NCI-H146 treated with DMSO at 0.1 percent for 48 hours (cell line): Measurements from ENCODE around the gene MKNK2.
"Not testable (repeated sequence)": the region's sequence is repeated elsewhere in the genome, so short reads cannot be mapped to it uniquely, and the experiment has no call there.

Experiments
- DNase-seq: peaks from one replicate; lab custom pipeline; 2025; ENCODE audit not compliant: unreplicated experiment; lab: John Stamatoyannopoulos, UW

The MKNK2 gene

DNA sequence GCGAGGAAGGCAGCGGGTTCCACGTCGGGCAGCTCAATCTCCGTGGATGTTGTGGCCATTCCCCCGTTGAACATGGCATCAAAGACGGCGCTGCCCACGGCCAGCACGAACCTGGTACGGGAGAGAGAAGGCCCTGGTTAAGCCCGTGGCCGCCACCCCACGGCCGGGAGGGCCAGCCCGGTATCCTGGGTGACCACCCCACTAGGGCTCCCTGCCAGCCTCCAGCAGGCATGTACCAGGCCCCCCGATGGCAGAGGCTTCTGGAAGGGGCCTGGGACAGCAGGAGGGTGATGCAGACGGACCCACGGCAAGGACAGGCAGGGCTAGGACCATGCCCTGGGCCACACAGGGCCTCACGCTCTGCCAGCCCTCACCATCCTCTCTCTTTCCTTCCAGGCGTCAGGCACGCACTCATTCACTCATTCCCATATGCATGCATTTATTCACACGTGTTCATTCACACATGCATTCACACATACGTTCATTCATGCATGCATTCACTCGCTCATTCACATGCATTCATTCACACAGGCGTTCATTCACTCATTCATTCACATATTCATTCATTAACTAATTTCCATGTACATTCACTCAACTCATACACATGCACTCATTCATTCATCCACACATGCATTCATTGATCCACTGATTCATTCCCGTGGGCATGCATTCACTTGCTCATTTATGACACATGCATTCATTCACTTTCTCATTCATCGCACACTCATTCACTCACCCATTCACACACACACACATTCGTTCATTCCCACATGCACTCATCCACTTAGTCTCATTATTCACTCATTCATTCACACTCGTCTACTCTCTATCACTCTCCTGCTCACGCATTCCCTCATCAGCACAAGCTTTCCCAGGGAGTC lies 53.5 kb downstream of the MKNK2 start:
- no peak for DNase-seq

DNA sequence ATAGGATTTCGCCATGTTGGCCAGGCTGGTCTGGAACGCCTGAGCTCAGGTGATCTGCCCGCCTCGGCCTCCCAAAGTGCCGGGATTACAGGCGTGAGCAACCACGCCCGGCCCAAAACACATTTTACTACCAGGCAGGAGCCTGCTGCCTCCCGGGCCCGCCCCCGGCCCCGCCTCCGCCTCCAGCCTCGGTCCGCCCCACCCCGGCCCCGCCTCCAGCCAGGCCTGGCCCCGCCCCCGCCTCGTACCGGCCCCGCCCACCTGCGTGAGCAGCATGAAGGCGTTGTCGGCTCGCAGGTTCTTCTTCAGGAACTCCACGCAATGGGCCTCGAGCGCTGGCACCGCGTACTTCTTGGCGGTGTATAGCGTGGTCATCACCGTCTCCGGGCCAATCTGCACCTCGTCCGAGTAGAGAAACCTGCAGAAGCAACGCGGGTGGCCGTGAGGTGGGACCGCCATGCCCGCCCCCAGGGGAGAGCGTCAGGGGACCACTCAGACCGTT lies 58.2 kb downstream of the MKNK2 start:
- no peak for DNase-seq

DNA sequence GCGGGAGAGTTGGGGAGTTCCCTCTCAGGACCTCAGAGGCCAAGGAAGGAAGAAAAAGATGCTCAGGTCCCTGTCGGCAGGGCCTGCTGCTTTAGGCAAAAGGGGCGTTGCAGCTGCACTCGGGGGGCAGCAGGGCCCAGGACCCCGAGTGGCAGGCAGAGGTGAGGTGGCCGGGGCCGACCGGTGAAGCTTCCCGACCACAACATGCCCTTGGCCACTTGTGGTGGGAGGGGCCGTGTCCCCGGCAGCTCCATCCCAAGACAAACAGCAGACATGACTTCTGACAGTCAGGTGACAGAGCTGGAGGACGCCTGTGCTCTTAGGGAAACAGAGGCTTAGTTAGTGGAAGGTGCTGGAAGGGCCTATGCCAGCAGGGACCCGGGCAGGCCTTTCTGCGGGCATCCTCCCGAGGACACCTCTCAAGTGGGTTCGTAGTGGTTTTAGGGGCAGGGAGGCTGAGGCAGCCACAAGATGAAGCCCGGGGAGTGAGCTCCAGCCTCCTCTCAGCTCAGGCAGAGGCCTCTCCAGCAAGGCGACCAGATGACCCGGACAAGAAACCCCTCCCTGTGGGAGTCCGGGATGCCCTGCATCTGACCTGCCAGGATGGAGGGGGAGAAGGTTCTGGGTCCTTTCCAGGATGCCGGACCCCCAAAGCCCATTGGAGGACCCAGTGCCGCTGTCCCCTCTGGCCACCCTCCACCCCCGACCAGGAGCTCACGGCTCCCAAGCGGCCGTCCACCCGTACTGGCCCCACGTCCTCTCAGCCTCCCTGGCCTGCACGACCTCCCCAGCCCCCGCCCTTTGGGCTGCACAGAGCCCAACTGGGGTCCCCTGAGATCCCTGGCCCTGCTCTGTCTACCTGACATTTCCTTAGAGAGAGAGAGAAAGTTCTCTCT lies 59.8 kb downstream of the MKNK2 start:
- DNase-seq = no peak

DNA sequence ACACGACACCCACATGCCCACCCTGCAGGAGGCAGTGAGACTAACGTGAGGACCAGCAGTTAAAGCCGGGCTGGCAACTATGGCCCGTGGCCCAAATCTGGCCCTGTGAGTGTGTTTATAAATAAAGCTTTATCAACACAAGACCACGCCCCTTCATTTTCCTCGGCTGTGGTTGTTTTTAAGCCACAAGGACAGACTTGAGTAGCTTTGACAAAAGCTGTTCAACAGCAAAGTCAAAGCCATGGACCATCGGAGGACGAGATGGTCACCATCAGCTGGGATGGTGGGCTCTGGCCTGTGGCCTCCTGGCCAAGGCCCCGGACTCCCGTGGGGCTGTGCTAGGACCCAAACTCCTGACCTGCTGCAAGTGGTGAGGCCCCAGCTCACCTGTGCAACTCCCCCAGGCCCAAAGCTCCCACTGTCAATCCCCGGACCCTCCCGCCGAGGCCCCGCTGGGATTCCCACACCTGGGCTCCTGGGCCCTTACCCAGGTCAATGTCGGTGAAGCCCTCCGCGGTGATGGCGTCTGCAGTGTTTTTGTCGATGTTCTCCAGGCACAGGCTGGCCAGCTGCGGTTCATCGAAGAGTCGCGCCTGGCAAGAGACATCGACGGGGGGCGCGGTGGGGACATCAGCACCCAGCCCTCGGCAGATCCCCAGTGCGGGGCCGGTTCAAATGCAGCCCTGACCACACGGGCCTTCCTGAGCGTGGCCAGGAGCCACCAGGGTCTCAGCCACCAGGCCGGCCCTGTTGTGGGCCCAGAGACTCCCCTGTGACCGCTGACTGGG lies 60.6 kb downstream of the MKNK2 start:
- no peak for DNase-seq

DNA sequence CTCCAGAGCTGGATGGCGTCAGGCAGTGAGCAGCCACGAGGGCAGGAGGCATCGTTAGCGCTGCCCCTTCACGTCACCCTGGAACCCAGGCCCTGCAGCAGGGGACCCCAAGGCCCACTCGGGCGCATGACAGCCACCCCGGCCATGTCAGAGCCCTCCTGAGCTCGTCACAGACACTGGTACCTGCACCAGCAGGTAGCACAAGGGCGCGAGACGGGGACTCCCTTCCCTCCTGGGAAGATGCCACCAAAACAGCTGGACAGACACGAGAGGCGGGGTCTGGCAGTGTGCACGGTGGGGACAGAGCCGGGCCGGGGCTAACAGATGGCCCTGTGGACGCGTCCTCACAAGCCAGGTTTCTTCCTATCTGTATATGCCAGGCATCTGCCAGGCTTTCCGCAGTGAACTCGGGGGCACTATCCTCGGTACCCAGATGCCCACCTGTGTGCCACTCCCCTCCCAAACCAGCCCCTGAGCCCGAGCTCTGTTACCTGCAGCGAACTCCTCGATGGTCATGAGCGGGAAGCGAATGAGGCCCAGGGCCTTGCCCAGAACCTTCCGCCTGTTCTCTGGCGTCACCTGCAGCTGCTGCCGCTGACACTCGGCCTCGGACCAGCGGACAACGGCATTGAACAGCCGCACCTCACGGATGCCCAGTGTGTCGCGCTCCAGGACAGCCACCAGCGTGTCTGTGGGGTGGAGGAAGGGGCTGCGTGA lies 61.4 kb downstream of the MKNK2 start:
- no peak for DNase-seq

DNA sequence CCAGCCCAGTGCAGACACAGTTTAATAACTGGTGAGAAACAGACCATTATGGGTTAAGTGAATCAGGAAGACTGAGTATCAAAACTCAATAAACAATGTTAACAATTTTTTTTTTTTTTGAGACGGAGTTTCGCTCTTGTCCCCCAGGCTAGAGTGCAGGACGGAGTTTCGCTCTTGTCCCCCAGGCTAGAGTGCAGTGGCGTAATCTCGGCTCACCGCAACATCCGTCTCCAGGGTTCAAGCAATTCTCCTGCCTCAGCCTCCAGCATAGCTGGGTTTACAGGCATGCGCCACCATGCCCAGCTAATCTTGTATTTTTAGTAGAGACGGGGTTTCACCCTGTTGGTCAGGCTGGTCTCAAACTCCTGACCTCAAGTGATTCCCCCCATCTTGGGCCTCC lies 62.6 kb downstream of the MKNK2 start:
- not testable (repeated sequence) for DNase-seq
